HG03457 (cell line): Measurements from ENCODE around the gene NTSR2.
"Not testable (repeated sequence)": the region's sequence is repeated elsewhere in the genome, so short reads cannot be mapped to it uniquely, and the experiment has no call there.

ENCODE experiments used
- ATAC-seq: cut with Tn5 transposase; IDR thresholded peaks from one replicate; pipeline ENCODE4 v1.9.1; 2021; ENCODE audit warnings: moderate number of reproducible peaks; ENCODE audit not compliant: unreplicated experiment

NTSR2 gene

GRCh38 chr2:11680182-11680900, 10.3 kb upstream of the NTSR2 start:
- ATAC-seq, result no peak

- no peak for ATAC-seq
Measured at GRCh38 chr2:11679486-11680181, 9.6 kb upstream of the NTSR2 start.

GRCh38 chr2:11679016-11679415, 9.0 kb upstream of the NTSR2 start:
- ATAC-seq, result no peak

- no peak for ATAC-seq
Measured at GRCh38 chr2:11678306-11678960, 8.4 kb upstream of the NTSR2 start.

GRCh38 chr2:11677136-11678055, 7.4 kb upstream of the NTSR2 start:
- no peak for ATAC-seq

GRCh38 chr2:11676640-11677039, 6.6 kb upstream of the NTSR2 start:
- ATAC-seq, result no peak

GRCh38 chr2:11675423-11676112, 5.6 kb upstream of the NTSR2 start:
- ATAC-seq, result no peak

- ATAC-seq, result no peak
Measured at GRCh38 chr2:11674983-11675382, 5.0 kb upstream of the NTSR2 start.

- no peak for ATAC-seq
Measured at GRCh38 chr2:11672407-11672806, 2.4 kb upstream of the NTSR2 start.

- ATAC-seq, result no peak
Measured at GRCh38 chr2:11667866-11668637, 1.9 kb downstream of the NTSR2 start.

GRCh38 chr2:11667194-11667593, 2.8 kb downstream of the NTSR2 start:
- no peak for ATAC-seq

GRCh38 chr2:11665510-11666362, 4.3 kb downstream of the NTSR2 start:
- no peak for ATAC-seq

- ATAC-seq, result no peak
Measured at GRCh38 chr2:11665028-11665427, 5.0 kb downstream of the NTSR2 start.

- no peak for ATAC-seq
Measured at GRCh38 chr2:11663427-11663826, 6.6 kb downstream of the NTSR2 start.

GRCh38 chr2:11662882-11663281, 7.1 kb downstream of the NTSR2 start:
- no peak for ATAC-seq

- ATAC-seq, result no peak
Measured at GRCh38 chr2:11661891-11662435, 8.0 kb downstream of the NTSR2 start.

GRCh38 chr2:11660396-11660795, 9.6 kb downstream of the NTSR2 start:
- ATAC-seq, result not testable (repeated sequence)

- no peak for ATAC-seq
Measured at GRCh38 chr2:11659851-11660250, 10.1 kb downstream of the NTSR2 start.

GRCh38 chr2:11659115-11659475, 10.9 kb downstream of the NTSR2 start:
- ATAC-seq, result no peak
